K562 (cell line): Measurements from ENCODE around the gene STK17A.

ENCODE experiments used
- CHCHD3 ChIP-seq: fragments of 250-450 bp; sonication (Bioruptor Pico); IDR thresholded peaks from 2 replicates; pipeline ENCODE4 v2.1.2; 2022; ENCODE audit warnings: mild to moderate bottlenecking
- CTCF ChIP-seq, 3 experiments: IDR thresholded peaks in 2 of 3; conservative IDR thresholded peaks in 1 of 3; 2 replicates each; pipeline ENCODE4 v1.5.1; 2011 to 2012; ENCODE audit warnings: low read length in 3 of 3, mild to moderate bottlenecking in 3 of 3, control low read depth in 2 of 3, improper control_type of control experiment in 1 of 3, inconsistent platforms in 1 of 3, low read depth in 1 of 3, mixed read lengths in 1 of 3, moderate library complexity in 1 of 3; ENCODE audit not compliant: insufficient read depth in 2 of 3
- HDAC6 ChIP-seq: IDR thresholded peaks from 2 replicates; pipeline ENCODE4 v1.6.1; 2012; ENCODE audit warnings: low read depth, mild to moderate bottlenecking, control low read depth, inconsistent platforms, low read length, moderate library complexity
- MAX ChIP-seq: sonication (generic); formaldehyde crosslinking; IDR thresholded peaks from 2 replicates; pipeline ENCODE4 v1.9.0; 2022; ENCODE audit warnings: mild to moderate bottlenecking, missing genetic modification reagents
- PCBP2 ChIP-seq: fragments of 200-400 bp; formaldehyde crosslinking; IDR thresholded peaks from 2 replicates; pipeline ENCODE4 v1.6.1; 2018; ENCODE audit warnings: low read length, low read depth, mild to moderate bottlenecking, moderate library complexity; ENCODE audit not compliant: poor library complexity, severe bottlenecking
- POLR2A ChIP-seq: fragments of 450-650 bp; conservative IDR thresholded peaks from 2 replicates; pipeline ENCODE4 v1.6.1; 2016
- POLR2AphosphoS5 ChIP-seq: IDR thresholded peaks from 2 replicates; pipeline ENCODE4 v1.6.1; 2011; ENCODE audit warnings: mild to moderate bottlenecking, low read depth, low read length, moderate library complexity; ENCODE audit not compliant: control insufficient read depth, insufficient read depth
- PRPF4 ChIP-seq: fragments of 200-400 bp; formaldehyde crosslinking; IDR thresholded peaks from one replicate; pipeline ENCODE4 v1.6.1; 2017; ENCODE audit warnings: low read length, low read depth, mild to moderate bottlenecking; ENCODE audit not compliant: insufficient read depth, poor library complexity, severe bottlenecking
- RBFOX2 ChIP-seq: fragments of 200-400 bp; formaldehyde crosslinking; IDR thresholded peaks from 2 replicates; pipeline ENCODE4 v1.6.1; 2017; ENCODE audit warnings: low read depth, mild to moderate bottlenecking, low read length, moderate library complexity
- SMAD1 ChIP-seq: fragments of 150-350 bp; IDR thresholded peaks from 2 replicates; pipeline ENCODE4 v1.6.1; 2014; ENCODE audit warnings: low read length, low read depth; ENCODE audit not compliant: partially characterized antibody
- ZNF133 ChIP-seq: fragments of 250-450 bp; sonication (Bioruptor Pico); IDR thresholded peaks from 2 replicates; pipeline ENCODE4 v1.4.0; 2020; ENCODE audit warnings: mild to moderate bottlenecking
- ZNF507 ChIP-seq: conservative IDR thresholded peaks from 2 replicates; pipeline ENCODE4 v1.6.1; 2017; ENCODE audit warnings: missing genetic modification characterization, missing compliant biosample characterization
- ZNF830 ChIP-seq: fragments of 250-450 bp; sonication (Bioruptor Pico); IDR thresholded peaks from 2 replicates; pipeline ENCODE4 v1.5.0; 2021; ENCODE audit warnings: mild to moderate bottlenecking
- TF ChIP-seq, protein P1 (sequence below): sonication (generic); formaldehyde crosslinking; IDR thresholded peaks from 2 replicates; pipeline ENCODE4 v1.8.0; 2022; ENCODE audit warnings: missing genetic modification reagents, mild to moderate bottlenecking, borderline replicate concordance

- TF ChIP-seq ZNF133 (no peak), MAX (no peak), CTCF (IDR thresholded peaks at IDR 0.05 in 2 of 3, conservative IDR thresholded peaks at IDR 0.05 in 1 of 3; ENCODE audit: insufficient read depth in 2 of 3, low read depth in 1 of 3, low read length in 3 of 3) (no peak), POLR2A (no peak), PCBP2 (no peak), PRPF4 (no peak), ZNF507 (tag) (no peak), RBFOX2 (no peak), POLR2AphosphoS5 (no peak), ZNF830 (CRISPR knock-in tag) (no peak), CHCHD3 (CRISPR knock-in tag) (no peak), HDAC6 (no peak), SMAD1 (no peak)
- TF ChIP-seq, protein P1, sequence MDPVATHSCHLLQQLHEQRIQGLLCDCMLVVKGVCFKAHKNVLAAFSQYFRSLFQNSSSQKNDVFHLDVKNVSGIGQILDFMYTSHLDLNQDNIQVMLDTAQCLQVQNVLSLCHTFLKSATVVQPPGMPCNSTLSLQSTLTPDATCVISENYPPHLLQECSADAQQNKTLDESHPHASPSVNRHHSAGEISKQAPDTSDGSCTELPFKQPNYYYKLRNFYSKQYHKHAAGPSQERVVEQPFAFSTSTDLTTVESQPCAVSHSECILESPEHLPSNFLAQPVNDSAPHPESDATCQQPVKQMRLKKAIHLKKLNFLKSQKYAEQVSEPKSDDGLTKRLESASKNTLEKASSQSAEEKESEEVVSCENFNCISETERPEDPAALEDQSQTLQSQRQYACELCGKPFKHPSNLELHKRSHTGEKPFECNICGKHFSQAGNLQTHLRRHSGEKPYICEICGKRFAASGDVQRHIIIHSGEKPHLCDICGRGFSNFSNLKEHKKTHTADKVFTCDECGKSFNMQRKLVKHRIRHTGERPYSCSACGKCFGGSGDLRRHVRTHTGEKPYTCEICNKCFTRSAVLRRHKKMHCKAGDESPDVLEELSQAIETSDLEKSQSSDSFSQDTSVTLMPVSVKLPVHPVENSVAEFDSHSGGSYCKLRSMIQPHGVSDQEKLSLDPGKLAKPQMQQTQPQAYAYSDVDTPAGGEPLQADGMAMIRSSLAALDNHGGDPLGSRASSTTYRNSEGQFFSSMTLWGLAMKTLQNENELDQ (CRISPR knock-in tag), result no peak
These were observed 45.5 kb downstream of the STK17A start for GRCh38 chr7:43628431-43628830.
